Nasal cavity respiratory epithelium epithelial cell of viscerocranial mucosa (primary cell): ENCODE results near the gene MEN1. TPM values are rescaled to one million over a fixed set of nuclear protein-coding genes. Genes with fewer than 3 reads are reported as not detected.

Experiments
- total RNA-seq: library from RNA; depleted of rRNA; stranded (reverse); fragments of >200 nt; gene quantifications from 2 replicates; pipeline ENCODE4 v1.2.3, GENCODE V29; 2014

MEN1 gene
- 10.9 and 24.8 TPM in 2 replicates for total RNA-seq

GRCh38 chr11:64810271-64810890 is at the start of gene MEN1:
MEN1 (minus strand) TSS chr11:64810551; CDS start chr11:64810109, 442 bp downstream.

GRCh38 chr11:64844330-64845128 is 34.2 kb upstream of the MEN1 start, which contains the start of gene CDC42BPG:
CDC42BPG (minus strand) TSS chr11:64844653; CDS start chr11:64844569, 84 bp downstream.

GRCh38 chr11:64803158-64803845 is 7.0 kb downstream of the MEN1 start, which contains the start of gene MAP4K2:
MAP4K2 (minus strand) TSS chr11:64803214; CDS start chr11:64803149, 65 bp downstream.

GRCh38 chr11:64778473-64779298 is 31.7 kb downstream of the MEN1 start, which contains the start of gene SF1:
SF1 (minus strand) TSS chr11:64778542; CDS start chr11:64778392, 150 bp downstream.

GRCh38 chr11:64759722-64760719 is 50.3 kb downstream of the MEN1 start, which contains the start of gene PYGM:
PYGM (minus strand) TSS chr11:64759974; CDS start chr11:64759898, 76 bp downstream.

Other genes starting within 250 kb of the MEN1 start
- not detected in 2 replicates for gene SLC22A12, start 219.3 kb downstream of the MEN1 start, total RNA-seq
- gene NRXN2, start 87.4 kb downstream of the MEN1 start, total RNA-seq, result not detected in 2 replicates
- not detected in 2 replicates for gene RASGRP2, start 66.4 kb downstream of the MEN1 start, total RNA-seq
- 0.34 and 0.50 TPM in 2 replicates for gene PYGM, start 50.6 kb downstream of the MEN1 start, total RNA-seq
- 64.3 and 191 TPM in 2 replicates for gene SF1, start 32.0 kb downstream of the MEN1 start, total RNA-seq
- gene MAP4K2, start 7.3 kb downstream of the MEN1 start, total RNA-seq, result 7.5 and 14.8 TPM in 2 replicates
- gene CDC42BPG, start 34.1 kb upstream of the MEN1 start, total RNA-seq, result 7.5 and 35.9 TPM in 2 replicates
- 34.2 and 92.9 TPM in 2 replicates for gene EHD1, start 68.1 kb upstream of the MEN1 start, total RNA-seq
- gene ATG2A, start 106.7 kb upstream of the MEN1 start, total RNA-seq, result 6.2 and 15.4 TPM in 2 replicates
- 16.4 and 19.4 TPM in 2 replicates for gene PPP2R5B, start 114.1 kb upstream of the MEN1 start, total RNA-seq
- not detected in 2 replicates for gene GPHA2, start 125.3 kb upstream of the MEN1 start, total RNA-seq
- not detected in 2 replicates for gene MAJIN, start 161.6 kb upstream of the MEN1 start, total RNA-seq
- 0.34 and 0.57 TPM in 2 replicates for gene BATF2, start 186.4 kb upstream of the MEN1 start, total RNA-seq
- gene ARL2, start 203.6 kb upstream of the MEN1 start, total RNA-seq, result 60.5 and 67.8 TPM in 2 replicates
- 14.6 and 19.8 TPM in 2 replicates for gene SNX15, start 216.9 kb upstream of the MEN1 start, total RNA-seq
- 10.1 and 12.0 TPM in 2 replicates for gene SAC3D1, start 230.7 kb upstream of the MEN1 start, total RNA-seq
- gene NAALADL1, start 248.0 kb upstream of the MEN1 start, total RNA-seq, result 5.8 and 7.2 TPM in 2 replicates